GM12891 (cell line): Measurements from ENCODE around the gene TESK1. TPM values are rescaled to one million over a fixed set of nuclear protein-coding genes. Genes with fewer than 3 reads are reported as not detected.

Experiments used
- DNase-seq: peaks from one replicate; pipeline ENCODE4 v3.0.0; 2011; ENCODE audit warnings: low spot score; ENCODE audit not compliant: insufficient read length
- FAIRE-seq: peaks from 2 replicates; lab custom pipeline; 2011; peaks lifted over from hg19 to GRCh38; lab: Jason Lieb, UNC
- PAX5 ChIP-seq: IDR thresholded peaks from 2 replicates; pipeline ENCODE4 v1.6.1; 2011; ENCODE audit warnings: low read length, moderate library complexity, mild to moderate bottlenecking; ENCODE audit not compliant: insufficient read depth, severe bottlenecking
- POLR2A ChIP-seq: IDR thresholded peaks from 2 replicates; pipeline ENCODE4 v1.6.1; 2011; ENCODE audit warnings: low read depth, low read length, control low read depth
- POLR2AphosphoS5 ChIP-seq: IDR thresholded peaks from 2 replicates; pipeline ENCODE4 v1.6.1; 2011; ENCODE audit warnings: low read depth, low read length, control low read depth
- POU2F2 ChIP-seq: IDR thresholded peaks from 2 replicates; pipeline ENCODE4 v1.6.1; 2011; ENCODE audit warnings: low read depth, mild to moderate bottlenecking, control low read depth, low read length, moderate library complexity
- SPI1 ChIP-seq: IDR thresholded peaks from 2 replicates; pipeline ENCODE4 v1.6.1; 2011; ENCODE audit warnings: low read depth, low read length, control low read depth
- TAF1 ChIP-seq: IDR thresholded peaks from 2 replicates; pipeline ENCODE4 v1.6.1; 2011; ENCODE audit warnings: low read depth, low read length, control low read depth
- polyA plus RNA-seq: library from polyadenylated mRNA; unstranded; fragments of >200 nt; gene quantifications from one replicate; pipeline ENCODE4 v1.2.1, GENCODE V29; 2012; ENCODE audit warnings: low read depth, missing spikeins, inconsistent platforms; ENCODE audit not compliant: missing spikeins

TESK1 gene, protein sequence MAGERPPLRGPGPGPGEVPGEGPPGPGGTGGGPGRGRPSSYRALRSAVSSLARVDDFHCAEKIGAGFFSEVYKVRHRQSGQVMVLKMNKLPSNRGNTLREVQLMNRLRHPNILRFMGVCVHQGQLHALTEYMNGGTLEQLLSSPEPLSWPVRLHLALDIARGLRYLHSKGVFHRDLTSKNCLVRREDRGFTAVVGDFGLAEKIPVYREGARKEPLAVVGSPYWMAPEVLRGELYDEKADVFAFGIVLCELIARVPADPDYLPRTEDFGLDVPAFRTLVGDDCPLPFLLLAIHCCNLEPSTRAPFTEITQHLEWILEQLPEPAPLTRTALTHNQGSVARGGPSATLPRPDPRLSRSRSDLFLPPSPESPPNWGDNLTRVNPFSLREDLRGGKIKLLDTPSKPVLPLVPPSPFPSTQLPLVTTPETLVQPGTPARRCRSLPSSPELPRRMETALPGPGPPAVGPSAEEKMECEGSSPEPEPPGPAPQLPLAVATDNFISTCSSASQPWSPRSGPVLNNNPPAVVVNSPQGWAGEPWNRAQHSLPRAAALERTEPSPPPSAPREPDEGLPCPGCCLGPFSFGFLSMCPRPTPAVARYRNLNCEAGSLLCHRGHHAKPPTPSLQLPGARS
- 12.7 TPM for polyA plus RNA-seq

GRCh38 chr9:35604578-35605350, at the start of gene TESK1:
Gene TESK1 (plus strand): TSS chr9:35605262. CDS start chr9:35605620, 358 bp downstream.
- TF ChIP-seq PAX5: no peak
- DNase-seq (peak; percentile 94), FAIRE-seq (peak; percentile 90)

DNA sequence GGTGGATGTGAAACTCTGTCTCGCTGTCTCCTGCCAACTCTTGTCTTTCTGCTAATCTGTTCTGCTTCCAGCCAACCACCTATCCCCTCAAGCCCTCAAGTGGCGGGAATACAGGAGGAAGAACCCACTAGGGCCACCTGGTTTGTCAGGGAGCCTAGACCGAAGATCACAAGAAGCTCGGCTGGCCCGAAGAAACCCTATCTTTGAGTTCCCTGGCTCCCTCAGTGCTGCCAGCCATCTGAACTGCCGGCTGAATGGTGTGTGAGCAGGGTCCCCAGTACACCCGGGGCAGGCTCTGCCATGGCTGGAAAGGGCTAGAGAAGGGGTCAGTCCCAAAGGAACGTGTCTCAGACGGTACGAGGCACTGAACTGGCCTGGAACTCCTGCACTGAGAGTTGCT, 49.2 kb upstream of the TESK1 start:
- no peak for DNase-seq
- TF ChIP-seq POU2F2 (no peak), SPI1 (no peak), POLR2AphosphoS5 (no peak), POLR2A (no peak), PAX5 (no peak)
- no peak for FAIRE-seq

- TF ChIP-seq TAF1 (no peak), SPI1 (no peak), POLR2AphosphoS5 (no peak), POU2F2 (no peak), POLR2A (no peak), PAX5 (no peak)
- no peak for FAIRE-seq
- no peak for DNase-seq
Measured at GRCh38 chr9:35556776-35557175, 48.3 kb upstream of the TESK1 start.

DNA sequence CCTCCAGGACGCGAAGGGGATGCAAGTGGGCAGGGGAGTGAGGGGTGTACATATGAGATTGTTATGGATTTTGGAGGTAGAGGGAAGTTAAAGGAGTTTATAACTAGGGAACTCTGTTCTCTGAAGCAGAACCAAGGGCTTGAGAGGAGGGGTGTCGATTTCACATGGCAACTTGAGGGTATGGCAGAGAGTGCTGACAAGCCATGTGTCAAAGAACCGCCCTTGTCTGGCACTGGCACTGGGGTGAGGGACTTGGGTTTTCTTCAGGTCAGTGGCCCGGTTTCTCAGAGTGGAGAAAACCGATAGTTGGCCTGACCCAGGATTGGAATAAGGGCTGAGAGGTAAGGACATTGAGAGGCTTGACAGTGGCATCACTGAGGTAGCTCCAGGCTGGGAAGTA, 47.7 kb upstream of the TESK1 start:
- FAIRE-seq: no peak
- DNase-seq: no peak
- TF ChIP-seq POLR2AphosphoS5: no peak
- TF ChIP-seq POLR2A: no peak
- TF ChIP-seq PAX5: no peak
- no peak for TF ChIP-seq POU2F2
- TF ChIP-seq TAF1: no peak
- no peak for TF ChIP-seq SPI1

- TF ChIP-seq SPI1: no peak
- TF ChIP-seq POLR2A: no peak
- no peak for TF ChIP-seq POLR2AphosphoS5
- no peak for TF ChIP-seq POU2F2
- TF ChIP-seq TAF1: no peak
- no peak for TF ChIP-seq PAX5
- no peak for DNase-seq
- no peak for FAIRE-seq
Measured at GRCh38 chr9:35558185-35558584, 46.9 kb upstream of the TESK1 start.

- TF ChIP-seq POLR2A: no peak
- no peak for TF ChIP-seq PAX5
- TF ChIP-seq SPI1: no peak
- TF ChIP-seq POLR2AphosphoS5: no peak
- no peak for TF ChIP-seq POU2F2
- no peak for TF ChIP-seq TAF1
- FAIRE-seq: no peak
Measured at GRCh38 chr9:35559792-35560530, 45.1 kb upstream of the TESK1 start.

GRCh38 chr9:35560625-35561337, 44.3 kb upstream of the TESK1 start:
- DNase-seq (no peak), FAIRE-seq (no peak)
- TF ChIP-seq TAF1: no peak
- no peak for TF ChIP-seq POLR2AphosphoS5
- TF ChIP-seq SPI1: no peak
- no peak for TF ChIP-seq POLR2A
- no peak for TF ChIP-seq PAX5
- TF ChIP-seq POU2F2: no peak

More at GRCh38 chr9:35559792-35560530, 45.1 kb upstream of the TESK1 start:
- DNase-seq: no peak

DNA sequence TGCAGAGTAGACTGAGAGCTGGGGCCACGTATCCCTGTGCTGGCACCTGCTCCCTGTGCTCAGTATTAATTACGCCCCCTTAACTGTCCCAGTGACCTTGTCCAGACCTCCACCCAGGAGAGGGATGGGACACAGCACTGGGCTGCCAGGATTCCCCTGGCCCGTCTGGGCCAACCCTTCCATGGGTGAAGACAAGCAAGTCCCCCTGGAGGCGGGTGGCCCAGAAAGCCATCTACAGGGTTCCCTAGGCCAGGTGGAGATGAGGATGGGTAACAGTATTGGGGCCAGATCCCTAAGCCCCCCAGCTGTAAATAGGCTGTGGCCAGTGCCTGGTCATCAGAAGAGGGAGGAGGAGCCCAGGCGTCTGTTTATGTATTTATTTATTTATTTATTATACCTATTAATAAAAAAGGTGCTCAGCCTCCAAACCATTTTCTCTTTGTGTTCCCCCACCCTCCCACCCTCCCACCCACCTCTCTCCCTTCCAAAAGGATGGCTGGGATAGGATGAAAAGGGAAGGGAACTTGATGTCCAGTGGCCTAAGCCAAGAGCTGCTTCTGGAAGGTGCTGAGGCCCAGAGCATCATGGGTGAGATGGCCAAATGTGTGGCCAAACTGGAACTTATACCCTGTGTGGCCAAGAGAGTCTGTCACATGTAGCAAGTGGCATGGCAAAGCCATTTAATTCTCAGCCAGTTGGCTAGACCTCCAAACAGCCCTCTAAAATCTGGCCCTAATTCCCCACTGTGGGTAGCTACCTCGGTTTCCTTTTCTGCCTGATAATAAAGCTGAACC, 43.4 kb upstream of the TESK1 start:
- no peak for DNase-seq
- FAIRE-seq: no peak
- TF ChIP-seq POU2F2 (no peak), TAF1 (no peak), POLR2A (no peak)
